Subcutaneous adipose tissue (tissue), 4 donors: ENCODE results near the gene TMC2. TPM values are rescaled to one million over a fixed set of nuclear protein-coding genes. Genes with fewer than 3 reads are reported as not detected.

Experiments
- total RNA-seq, 4 donors: library from RNA; depleted of rRNA; stranded (reverse); fragments of >200 nt; gene quantifications; one replicate each; pipeline ENCODE4 v1.1.0, GENCODE V29; 2016
- TF ChIP-seq, protein P1 (sequence below): fragments of 450-650 bp; IDR thresholded peaks from one replicate; pipeline ENCODE4 v1.5.1; 2016; ENCODE audit warnings: low read depth, mild to moderate bottlenecking, control low read depth, antibody characterized with exemption, moderate library complexity

TMC2 gene
- total RNA-seq, 4 donors from 2014 or later, result 0.68 to 1.5 (median 1.1) TPM

DNA sequence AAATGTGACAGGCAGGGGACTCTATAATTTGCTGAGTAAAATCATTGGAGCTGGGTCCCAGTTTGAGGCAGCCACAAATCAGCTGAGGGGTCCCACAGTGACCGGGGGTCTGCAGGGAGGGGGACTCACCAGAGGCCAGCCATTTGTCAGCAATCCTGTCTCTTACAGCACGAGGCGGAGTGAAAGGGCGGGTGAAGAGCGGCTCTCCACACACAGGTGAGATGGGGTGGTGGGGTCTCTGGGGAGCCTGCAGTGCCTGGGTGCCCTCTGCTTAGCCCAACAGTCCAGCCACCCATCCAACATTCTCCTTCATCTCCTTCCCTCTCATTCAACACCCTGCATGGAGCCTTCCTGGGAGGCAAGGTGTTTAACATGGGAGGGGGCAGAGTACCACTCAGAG, 728 bp downstream of the TMC2 start:
- TF ChIP-seq, protein P1, sequence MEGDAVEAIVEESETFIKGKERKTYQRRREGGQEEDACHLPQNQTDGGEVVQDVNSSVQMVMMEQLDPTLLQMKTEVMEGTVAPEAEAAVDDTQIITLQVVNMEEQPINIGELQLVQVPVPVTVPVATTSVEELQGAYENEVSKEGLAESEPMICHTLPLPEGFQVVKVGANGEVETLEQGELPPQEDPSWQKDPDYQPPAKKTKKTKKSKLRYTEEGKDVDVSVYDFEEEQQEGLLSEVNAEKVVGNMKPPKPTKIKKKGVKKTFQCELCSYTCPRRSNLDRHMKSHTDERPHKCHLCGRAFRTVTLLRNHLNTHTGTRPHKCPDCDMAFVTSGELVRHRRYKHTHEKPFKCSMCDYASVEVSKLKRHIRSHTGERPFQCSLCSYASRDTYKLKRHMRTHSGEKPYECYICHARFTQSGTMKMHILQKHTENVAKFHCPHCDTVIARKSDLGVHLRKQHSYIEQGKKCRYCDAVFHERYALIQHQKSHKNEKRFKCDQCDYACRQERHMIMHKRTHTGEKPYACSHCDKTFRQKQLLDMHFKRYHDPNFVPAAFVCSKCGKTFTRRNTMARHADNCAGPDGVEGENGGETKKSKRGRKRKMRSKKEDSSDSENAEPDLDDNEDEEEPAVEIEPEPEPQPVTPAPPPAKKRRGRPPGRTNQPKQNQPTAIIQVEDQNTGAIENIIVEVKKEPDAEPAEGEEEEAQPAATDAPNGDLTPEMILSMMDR, result no peak

DNA sequence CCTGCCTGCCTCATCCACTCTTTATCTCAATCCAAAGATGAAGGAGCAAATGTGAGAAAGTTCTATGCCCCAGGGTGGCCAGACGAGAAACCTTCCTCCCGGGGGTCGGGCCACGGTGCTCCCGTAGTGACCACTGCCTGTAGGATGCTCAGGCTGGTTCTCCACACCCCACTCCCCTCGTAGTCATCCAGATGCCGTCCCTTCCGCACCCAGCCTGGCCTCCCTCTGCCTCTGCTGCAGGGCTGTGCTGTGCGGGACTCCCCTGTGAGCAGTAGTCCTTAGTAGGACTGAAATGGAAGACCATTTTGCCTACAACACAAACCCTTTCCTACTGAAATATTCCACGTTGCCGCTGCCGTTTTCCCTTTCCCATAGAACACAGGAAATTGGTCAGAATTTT, 2.0 kb downstream of the TMC2 start:
- TF ChIP-seq, protein P1, result no peak

DNA sequence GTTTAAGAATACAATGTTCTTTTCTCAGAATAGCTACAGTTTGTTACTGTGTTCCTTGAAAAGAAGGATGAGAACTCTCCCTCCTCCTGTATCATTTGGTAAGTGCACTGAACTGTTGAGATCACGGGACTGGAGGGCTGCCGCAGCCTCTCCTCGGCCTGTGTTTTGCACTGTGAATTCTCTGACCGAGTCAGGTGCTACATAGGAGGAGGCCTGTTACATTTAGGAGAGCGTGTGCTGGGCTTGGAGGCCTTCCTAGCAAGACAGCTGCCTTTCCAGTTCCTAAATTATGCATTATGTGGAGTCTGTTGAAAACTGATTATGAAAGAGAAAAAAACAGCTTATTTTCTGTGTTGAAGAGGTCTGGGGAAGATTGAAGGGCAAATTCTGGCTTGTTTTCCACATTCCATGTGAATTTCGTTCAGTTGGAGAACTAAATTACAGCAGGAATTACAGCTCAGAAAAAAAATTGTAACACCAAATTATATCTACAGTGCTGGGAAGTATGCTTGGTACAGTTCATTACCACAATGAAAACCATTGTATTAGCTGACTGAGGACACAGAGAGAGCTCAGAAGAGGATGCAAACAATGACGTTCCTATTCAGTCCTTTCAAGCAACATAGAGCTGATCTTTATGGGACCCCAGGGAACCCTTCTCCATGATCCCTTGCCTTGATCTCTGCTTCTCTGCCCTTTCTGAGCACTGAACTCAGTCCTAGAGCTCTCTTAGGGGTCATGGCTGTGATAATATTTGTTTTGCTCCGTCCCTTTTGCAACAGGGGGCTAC, 2.8 kb downstream of the TMC2 start:
- TF ChIP-seq, protein P1, result no peak

DNA sequence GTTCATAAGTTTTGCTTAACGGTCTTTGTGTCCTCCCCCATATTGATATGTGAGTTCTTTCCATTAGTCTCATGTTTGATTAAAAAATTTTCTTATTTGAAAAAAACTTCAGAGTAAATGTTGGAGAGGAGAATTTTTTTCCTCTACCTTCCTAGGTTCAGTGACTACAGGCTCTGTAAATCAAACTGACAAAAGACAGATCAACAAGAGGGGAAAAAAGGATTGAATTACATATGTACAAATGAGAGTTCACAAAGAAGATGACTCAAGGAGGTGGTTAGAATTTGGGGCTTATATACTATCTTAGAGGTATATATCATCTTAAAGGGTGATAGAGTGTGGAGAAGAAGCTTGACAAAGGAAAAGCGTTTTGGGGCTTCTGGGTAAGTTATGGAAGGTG, 5.6 kb downstream of the TMC2 start:
- TF ChIP-seq, protein P1, result no peak

DNA sequence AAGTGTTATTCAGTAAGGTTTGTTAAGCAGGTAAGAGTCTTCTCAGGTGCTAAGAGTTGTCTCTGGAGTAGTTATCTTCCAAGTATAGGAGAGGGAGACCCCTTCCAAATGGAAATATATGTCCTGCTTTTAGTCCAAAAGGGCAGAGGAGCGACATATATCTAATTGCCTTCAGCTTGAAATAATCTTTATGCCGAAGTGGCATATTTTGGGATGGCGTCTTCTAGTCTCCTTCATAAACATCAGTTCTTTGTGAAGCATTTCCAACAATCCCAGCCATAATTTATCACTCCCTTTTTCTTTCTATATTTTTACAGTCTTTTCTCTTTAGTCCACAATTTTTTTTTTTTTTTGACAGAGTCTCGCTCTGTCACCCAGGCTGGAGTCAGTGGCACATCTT, 6.0 kb downstream of the TMC2 start:
- TF ChIP-seq, protein P1, result no peak

DNA sequence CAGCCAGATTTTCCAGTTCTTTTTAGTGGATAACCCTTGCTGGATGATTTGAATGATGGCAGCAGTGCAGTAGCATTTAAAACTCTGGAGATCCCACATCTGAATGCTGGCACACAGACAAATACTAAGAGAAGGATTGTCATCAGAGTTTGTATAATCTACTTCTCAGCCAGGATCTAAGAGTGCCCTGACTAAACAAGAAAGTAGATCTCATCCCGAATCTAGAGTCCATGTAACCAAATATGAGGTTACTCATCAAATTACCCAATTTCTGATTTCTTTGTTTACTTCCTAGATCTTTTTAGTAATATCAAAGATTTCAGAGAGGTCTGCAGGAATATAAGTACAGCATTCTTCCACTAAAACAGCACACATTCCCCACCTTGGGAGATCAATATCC, 7.8 kb downstream of the TMC2 start:
- TF ChIP-seq, protein P1, result no peak

DNA sequence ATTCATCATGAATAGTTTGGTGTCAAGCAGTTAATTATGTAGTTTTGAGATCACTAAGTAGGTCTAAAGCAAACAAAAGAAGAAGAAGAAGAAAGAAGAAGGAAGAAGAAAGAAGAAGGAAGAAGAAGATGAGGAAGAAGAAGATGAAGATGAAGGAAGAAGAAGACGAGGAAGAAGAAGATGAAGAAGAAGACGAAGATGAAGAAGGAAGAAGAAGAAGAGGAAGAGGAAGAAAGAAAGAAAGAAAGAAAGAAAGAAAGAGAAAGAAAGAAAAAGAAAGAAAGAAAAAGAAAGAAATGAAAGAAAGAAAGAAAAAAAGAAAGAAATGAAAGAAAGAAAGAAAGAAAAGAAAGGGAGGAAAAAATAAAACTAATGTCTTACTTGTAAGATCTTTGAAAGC, 9.2 kb downstream of the TMC2 start:
- TF ChIP-seq, protein P1, result no peak
